NCI-H1105 (cell line): Measurements from ENCODE around the gene RNF128.
A peak's percentile ranks its signal among the peaks of the same experiment; 100 is the strongest.

Source experiments
- DNase-seq: peaks from one replicate; lab custom pipeline; 2025; lab: John Stamatoyannopoulos, UW

Gene RNF128, protein sequence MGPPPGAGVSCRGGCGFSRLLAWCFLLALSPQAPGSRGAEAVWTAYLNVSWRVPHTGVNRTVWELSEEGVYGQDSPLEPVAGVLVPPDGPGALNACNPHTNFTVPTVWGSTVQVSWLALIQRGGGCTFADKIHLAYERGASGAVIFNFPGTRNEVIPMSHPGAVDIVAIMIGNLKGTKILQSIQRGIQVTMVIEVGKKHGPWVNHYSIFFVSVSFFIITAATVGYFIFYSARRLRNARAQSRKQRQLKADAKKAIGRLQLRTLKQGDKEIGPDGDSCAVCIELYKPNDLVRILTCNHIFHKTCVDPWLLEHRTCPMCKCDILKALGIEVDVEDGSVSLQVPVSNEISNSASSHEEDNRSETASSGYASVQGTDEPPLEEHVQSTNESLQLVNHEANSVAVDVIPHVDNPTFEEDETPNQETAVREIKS

GRCh38 chrX:106726485-106727437 lies at the start of gene RNF128:
Gene RNF128, plus strand, starts transcription at chrX:106726701. Its CDS starts 213 bp downstream, at chrX:106726914.
- peak; percentile 22 for DNase-seq

- DNase-seq, result no peak
These were observed 45.8 kb upstream of the RNF128 start for GRCh38 chrX:106680716-106681115.

DNA sequence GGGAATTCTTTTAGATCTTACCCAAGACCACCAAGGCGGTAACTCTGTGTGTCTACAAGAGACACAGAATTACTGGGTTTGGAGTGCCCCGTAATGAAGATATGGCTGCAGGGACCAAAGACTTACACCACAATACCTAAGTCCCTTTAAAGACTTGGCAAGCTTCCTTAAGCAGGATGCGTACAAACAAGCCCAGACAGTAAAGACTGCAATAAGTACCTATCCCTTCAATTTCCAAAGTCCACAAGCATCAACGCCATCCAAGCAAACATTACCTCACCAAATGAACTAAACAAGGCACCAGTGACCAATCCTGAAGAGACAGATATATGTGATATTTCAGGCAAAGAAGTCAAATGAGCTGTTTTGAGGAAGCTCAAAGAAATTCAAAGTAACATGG lies 42.3 kb upstream of the RNF128 start:
- no peak for DNase-seq

DNA sequence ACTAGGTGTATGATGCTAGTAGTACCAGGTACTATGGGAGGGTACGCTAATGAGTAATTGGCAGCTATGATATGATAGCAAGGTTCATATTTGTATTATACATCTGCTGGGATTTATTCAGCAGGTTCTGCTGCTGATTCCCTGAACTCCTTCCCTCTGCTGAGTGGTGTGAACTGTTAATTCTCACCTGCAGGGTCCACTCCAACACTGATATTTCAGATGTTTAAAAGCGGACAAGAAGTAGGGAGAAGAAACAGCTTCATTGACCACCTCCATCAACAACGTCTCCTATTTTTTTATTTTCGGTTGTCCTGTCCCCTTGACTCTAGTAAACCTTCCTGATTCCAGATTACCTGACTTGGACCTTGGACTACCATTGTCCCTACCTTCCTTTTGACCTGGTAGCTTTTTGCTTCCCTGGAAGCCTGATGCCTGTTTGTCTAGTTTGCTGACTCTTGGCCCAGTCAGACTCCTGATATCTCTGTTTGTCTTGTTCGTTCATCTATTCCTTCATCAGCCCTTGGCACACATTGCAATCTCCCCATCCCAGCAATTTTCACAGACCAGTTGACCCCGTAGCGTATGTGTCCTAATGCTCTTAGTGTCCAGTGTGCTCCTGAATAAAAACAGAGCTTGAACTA lies 34.0 kb upstream of the RNF128 start:
- no peak for DNase-seq

DNA sequence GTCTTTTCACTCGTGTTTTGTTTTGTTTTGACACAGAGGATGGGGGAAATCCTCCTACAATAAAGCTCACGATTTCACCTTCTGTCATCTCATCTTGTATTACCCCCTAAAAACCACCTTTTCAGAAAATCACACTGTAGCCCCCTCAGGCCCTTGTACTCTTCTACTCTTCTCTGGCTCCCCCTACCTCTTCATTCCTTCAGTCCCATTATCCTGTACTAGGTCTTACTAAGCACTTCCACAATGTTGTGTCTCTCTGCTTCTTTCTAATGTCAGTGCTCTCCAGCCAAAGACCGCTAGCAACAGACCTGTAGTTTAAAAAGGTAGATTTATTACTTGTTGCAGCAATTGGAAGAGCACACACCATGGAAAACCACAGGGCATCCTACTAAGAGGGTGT lies 30.0 kb upstream of the RNF128 start:
- DNase-seq, result no peak

DNA sequence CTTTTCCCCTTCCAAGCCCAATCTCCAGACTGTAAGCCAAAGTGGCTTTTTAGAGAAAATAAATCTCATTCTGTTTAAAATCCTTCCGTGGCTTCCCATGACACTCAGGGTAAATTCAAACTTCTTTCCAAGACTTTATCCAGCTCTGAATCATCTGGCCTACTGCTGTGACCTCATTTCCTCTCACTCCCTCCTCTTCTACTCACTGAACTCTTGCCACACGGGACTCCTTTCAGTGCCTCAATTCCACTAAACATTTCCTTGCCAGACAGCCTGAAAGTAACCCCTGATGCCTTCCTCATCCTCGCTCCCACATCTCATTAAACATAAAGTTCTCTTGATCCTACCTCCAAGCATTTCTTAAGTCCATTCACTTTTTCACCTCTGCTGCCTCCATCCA lies 27.8 kb upstream of the RNF128 start:
- DNase-seq, result no peak

DNA sequence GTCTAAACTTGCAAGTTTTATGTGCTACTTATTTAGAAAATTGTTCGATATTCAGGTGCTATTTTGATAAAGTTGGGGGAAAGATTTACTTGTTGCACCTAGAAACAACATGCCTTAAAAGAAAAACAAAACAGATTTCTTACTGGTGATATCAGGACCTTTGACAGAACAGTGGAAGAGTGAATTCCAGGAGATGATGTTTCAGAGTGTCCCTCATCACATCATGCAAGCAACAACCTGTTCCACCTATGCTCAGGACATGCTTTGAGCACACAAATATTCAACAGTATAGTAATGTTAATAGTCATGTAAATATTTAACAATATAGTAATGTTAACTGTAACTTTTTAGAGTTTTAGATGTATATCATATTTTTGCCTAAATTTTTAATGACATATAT lies 23.9 kb upstream of the RNF128 start:
- no peak for DNase-seq

DNA sequence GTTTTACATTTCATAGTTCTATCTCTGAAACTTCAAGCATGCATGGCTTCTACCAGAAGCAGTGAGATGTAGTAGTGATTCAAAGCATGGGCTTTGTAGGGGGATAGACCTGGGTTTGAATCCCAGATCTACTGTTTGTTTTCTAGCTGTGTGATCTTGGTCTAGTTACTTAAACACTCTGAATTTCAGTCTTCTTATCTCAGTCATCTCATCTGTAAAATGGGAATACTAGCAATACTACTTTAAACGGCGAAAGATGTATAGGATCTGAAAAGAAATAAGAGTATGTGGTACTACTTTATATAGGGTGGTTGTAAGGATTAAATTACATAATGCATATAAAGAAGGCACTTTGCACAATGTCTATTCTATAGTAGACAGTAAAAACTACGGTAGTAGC lies 20.0 kb upstream of the RNF128 start:
- DNase-seq, result no peak

- DNase-seq, result no peak
These were observed 18.6 kb upstream of the RNF128 start for GRCh38 chrX:106707771-106708454.

GRCh38 chrX:106710771-106711170 lies 15.7 kb upstream of the RNF128 start:
- no peak for DNase-seq

DNA sequence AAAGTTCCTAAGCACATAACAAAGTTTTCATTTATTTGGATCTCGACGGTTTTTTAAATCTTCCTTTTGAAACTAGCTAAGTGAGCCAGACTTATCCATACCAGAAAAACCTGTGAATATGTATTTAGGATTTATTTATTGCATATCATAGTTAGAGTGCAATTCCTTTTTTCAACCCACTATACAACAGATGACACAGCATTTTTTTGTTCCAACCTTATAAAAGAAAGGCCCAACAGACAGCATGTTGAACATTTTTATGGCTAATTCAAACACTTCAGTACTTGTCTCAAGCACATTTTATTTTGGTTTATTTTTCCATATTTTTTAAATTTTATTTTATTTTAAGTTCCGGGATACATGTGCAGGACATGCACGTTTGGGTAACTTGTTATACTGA lies 15.1 kb upstream of the RNF128 start:
- no peak for DNase-seq

- no peak for DNase-seq
These were observed 10.5 kb upstream of the RNF128 start for GRCh38 chrX:106716004-106716403.

- no peak for DNase-seq
These were observed 10.0 kb upstream of the RNF128 start for GRCh38 chrX:106716463-106716862.

- DNase-seq, result no peak
These were observed 7.8 kb upstream of the RNF128 start for GRCh38 chrX:106718709-106719108.

DNA sequence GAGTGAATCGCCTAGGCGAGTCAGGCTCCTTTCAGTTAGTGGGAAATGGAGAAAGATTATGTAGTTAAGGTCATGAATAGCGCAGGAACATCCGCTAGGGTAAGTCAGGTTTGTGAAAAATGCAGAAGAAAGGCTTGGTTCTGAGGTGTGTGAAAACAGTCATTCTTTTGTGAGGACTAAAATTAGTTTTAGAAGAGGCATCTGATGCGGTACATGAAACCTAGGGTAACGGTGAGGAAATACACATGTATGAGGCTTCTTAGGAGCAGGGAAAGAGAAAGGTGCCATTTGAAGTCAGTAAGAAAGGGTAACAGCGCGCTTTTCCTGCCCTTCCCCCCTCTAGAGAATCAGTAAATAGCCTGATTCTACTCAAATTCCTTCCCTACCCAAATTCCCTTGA lies 570 bp upstream of the RNF128 start:
- no peak for DNase-seq

DNA sequence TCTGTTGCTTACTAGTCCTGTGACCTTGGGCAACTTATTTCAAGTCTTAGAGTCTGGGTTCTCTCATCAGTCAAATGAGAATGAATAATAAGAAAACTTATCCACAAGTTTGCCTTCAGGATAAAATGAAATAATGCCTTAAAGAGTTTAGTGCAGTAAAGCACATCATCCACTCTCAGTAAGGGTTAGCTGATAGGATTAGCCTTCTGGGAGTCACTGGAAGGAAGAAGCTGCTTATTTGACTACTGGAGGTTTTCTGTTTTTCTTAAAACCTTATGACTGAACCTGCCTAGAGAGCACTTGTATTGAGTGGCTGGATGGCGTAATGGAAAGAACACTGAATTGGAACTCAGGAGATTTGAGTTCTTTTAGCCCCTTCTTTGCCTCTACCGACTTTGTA lies 1.8 kb downstream of the RNF128 start:
- no peak for DNase-seq

GRCh38 chrX:106730401-106730800 lies 3.9 kb downstream of the RNF128 start:
- DNase-seq, result no peak

- no peak for DNase-seq
These were observed 5.1 kb downstream of the RNF128 start for GRCh38 chrX:106731590-106731989.

GRCh38 chrX:106734827-106735226 lies 8.3 kb downstream of the RNF128 start:
- no peak for DNase-seq

DNA sequence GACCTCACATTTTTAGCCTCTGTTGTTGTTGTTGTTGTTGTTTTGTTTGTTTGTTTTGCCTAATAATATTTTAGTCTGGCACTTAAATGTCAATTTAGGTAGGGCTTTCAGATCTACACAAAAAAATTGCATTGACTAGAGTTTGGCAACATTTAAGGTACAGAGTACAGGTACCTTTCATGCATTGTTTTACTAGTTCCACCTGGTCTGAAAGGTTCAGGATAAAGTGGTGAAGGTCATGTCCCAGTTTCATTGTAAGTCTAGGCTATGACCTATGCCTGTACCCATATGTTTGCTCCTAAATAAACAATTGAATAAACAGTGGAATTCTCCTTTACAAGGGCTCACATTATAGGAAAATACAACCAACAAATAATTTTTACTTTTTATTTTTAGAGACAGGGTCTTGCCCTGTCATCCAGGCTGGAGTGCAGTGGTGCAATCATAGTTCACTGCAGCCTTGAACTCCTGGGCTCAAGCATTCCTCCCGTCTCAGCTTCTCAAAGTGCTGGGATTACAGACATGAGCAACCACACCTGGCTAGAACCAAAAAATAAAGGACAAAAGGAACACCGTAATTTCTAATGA lies 13.8 kb downstream of the RNF128 start:
- no peak for DNase-seq

DNA sequence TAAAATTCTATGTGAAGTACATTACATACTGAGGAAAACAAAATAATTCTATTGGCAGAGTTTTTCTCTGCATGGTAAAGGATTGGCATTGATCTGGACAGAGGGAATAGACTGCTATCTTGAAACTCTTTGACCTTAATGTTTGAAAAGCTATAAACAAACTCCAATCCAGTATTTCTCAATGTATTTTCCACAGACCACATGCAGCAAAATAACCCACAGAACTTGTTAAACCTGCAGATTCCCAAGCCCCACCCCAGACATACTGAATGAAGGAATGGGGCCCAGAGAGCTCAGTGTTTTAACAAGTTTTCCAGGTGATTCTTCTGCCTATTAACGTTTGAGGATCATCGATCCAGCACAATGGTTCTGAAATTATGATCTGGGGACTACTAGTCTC lies 15.7 kb downstream of the RNF128 start:
- no peak for DNase-seq

GRCh38 chrX:106742805-106743204 lies 16.3 kb downstream of the RNF128 start:
- no peak for DNase-seq
